B cell (primary cell): Measurements from ENCODE around the gene TNRC6C. TPM values are rescaled to one million over a fixed set of nuclear protein-coding genes. Genes with fewer than 3 reads are reported as not detected.
A peak's percentile ranks its signal among the peaks of the same experiment; 100 is the strongest.

ENCODE experiments used
- ATAC-seq: fragments of 200-7000 bp; cut with Tn5 transposase; one replicate; pipeline ENCODE4 v1.10.0; 2021; ENCODE audit warnings: low read depth, mild to moderate bottlenecking, moderate number of reproducible peaks, moderate library complexity
- CTCF ChIA-PET: fragments of 350-600 bp; sonication (Branson Sonifier 250); formaldehyde crosslinking; loops from one replicate; lab custom pipeline; 2021; ENCODE audit warnings: antibody characterized with exemption, inconsistent platforms; lab: Charles Lee
- POLR2A ChIA-PET: fragments of 350-600 bp; sonication (Branson Sonifier 250); formaldehyde crosslinking; loops from one replicate; lab custom pipeline; 2021; ENCODE audit warnings: antibody characterized with exemption; lab: Charles Lee
- DNase-seq: peaks from one replicate; pipeline ENCODE4 v3.0.0; 2013
- H2AFZ ChIP-seq: 2 replicates; pipeline ENCODE4 v1.6.1; 2012; ENCODE audit warnings: mild to moderate bottlenecking, low read depth, low read length; ENCODE audit not compliant: insufficient read depth, poor library complexity, severe bottlenecking
- H3K27ac ChIP-seq, 2 donors: 1 replicate in 1 of 2; 2 replicates in 1 of 2; pipeline ENCODE4 v1.5.1; 2012 to 2013; ENCODE audit warnings: low read length in 2 of 2, mild to moderate bottlenecking in 2 of 2, moderate library complexity in 1 of 2
- H3K27me3 ChIP-seq, 4 experiments: fragments of 200-600 bp in 1 of 4; sonication (generic) in 1 of 4; replicated peaks in 1 of 4; 1 replicate in 2 of 4; 2 replicates in 2 of 4; pipeline versions ENCODE4 v1.6.1 to v1.7.0; 2013 to 2016; ENCODE audit warnings: low read length in 3 of 4, mild to moderate bottlenecking in 2 of 4, mixed read lengths in 1 of 4, moderate library complexity in 1 of 4; ENCODE audit not compliant: insufficient read depth in 4 of 4, control insufficient read depth in 3 of 4; ENCODE audit errors: control extremely low read depth in 1 of 4
- H3K36me3 ChIP-seq, 2 experiments: replicated peaks in 1 of 2; 1 replicate in 1 of 2; 2 replicates in 1 of 2; pipeline versions ENCODE4 v1.6.1 to v1.7.1; 2013; ENCODE audit warnings: low read length in 1 of 2; ENCODE audit not compliant: insufficient read depth in 2 of 2, control insufficient read depth in 1 of 2; ENCODE audit errors: control extremely low read depth in 1 of 2, extremely low read depth in 1 of 2
- H3K4me1 ChIP-seq, 2 donors: fragments of 200-600 bp in 1 of 2; sonication (generic) in 1 of 2; 1 replicate in 1 of 2; 2 replicates in 1 of 2; pipeline versions ENCODE4 v1.5.1 to v1.6.1; 2013 to 2017; ENCODE audit warnings: low read length in 2 of 2; ENCODE audit not compliant: control insufficient read depth in 2 of 2, insufficient read depth in 2 of 2
- H3K4me2 ChIP-seq: replicated peaks from 2 replicates; pipeline ENCODE3; 2012; ENCODE audit warnings: mild to moderate bottlenecking, low read depth, low read length; ENCODE audit not compliant: poor library complexity, severe bottlenecking
- H3K4me3 ChIP-seq, 5 experiments: fragments of 200-600 bp in 1 of 5; sonication (generic) in 1 of 5; 1 replicate in 3 of 5; 2 replicates in 2 of 5; pipeline versions ENCODE4 v1.5.1 to v1.7.0; 2011 to 2016; ENCODE audit warnings: low read length in 4 of 5, mild to moderate bottlenecking in 4 of 5, low read depth in 2 of 5, control low read depth in 1 of 5, moderate library complexity in 1 of 5; ENCODE audit not compliant: insufficient read depth in 1 of 5; ENCODE audit errors: control extremely low read depth in 1 of 5, extremely low read depth in 1 of 5
- H3K79me2 ChIP-seq: fragments of 200-600 bp; sonication (generic); one replicate; pipeline ENCODE4 v1.6.0; 2016; ENCODE audit warnings: low read length; ENCODE audit not compliant: control insufficient read depth, insufficient read depth
- H3K9ac ChIP-seq: fragments of 200-600 bp; sonication (generic); 2 replicates; pipeline ENCODE4 v1.6.1; 2017; ENCODE audit warnings: mild to moderate bottlenecking, low read length, moderate library complexity
- H3K9me3 ChIP-seq, 3 donors: one replicate each; pipeline versions ENCODE4 v1.6.1 to v1.7.1; 2013; ENCODE audit warnings: low read length in 2 of 3; ENCODE audit not compliant: control insufficient read depth in 2 of 3, insufficient read depth in 1 of 3; ENCODE audit errors: control extremely low read depth in 1 of 3
- H4K20me1 ChIP-seq: 2 replicates; pipeline ENCODE4 v1.6.0; 2012; ENCODE audit warnings: mild to moderate bottlenecking, low read length; ENCODE audit not compliant: insufficient read depth, control insufficient read depth, poor library complexity, severe bottlenecking
- H3K27ac Mint-ChIP-seq: one replicate; pipeline ENCODE4 v1.8.0; 2021; ENCODE audit warnings: mixed read lengths
- H3K27me3 Mint-ChIP-seq: one replicate; pipeline ENCODE4 v1.8.0; 2021; ENCODE audit warnings: mixed read lengths
- H3K4me1 Mint-ChIP-seq: one replicate; pipeline ENCODE4 v1.8.0; 2021; ENCODE audit warnings: mixed read lengths
- H3K4me3 Mint-ChIP-seq: one replicate; pipeline ENCODE4 v1.8.0; 2021; ENCODE audit warnings: mixed read lengths
- H3K9me3 Mint-ChIP-seq: one replicate; pipeline ENCODE4 v1.8.0; 2022; ENCODE audit warnings: mixed read lengths; ENCODE audit not compliant: insufficient read depth
- EZH2 ChIP-seq: IDR thresholded peaks from 2 replicates; pipeline ENCODE4 v1.6.1; 2012; ENCODE audit warnings: borderline replicate concordance, low read depth, mild to moderate bottlenecking, moderate library complexity, low read length; ENCODE audit not compliant: insufficient read depth, poor library complexity, severe bottlenecking
- WGBS: methylation state at CpG from one replicate; pipeline ENCODE4 v1.1.5; 2013; ENCODE audit warnings: missing lambda C conversion rate; ENCODE audit not compliant: insufficient coverage; 5-methylcytosine and 5-hydroxymethylcytosine counted together
- intact Hi-C: fragments of 100-400 bp; cut with micrococcal nuclease; formaldehyde crosslinking; loops from one replicate; pipeline ENCODE4 v1.10.0; 2022
- polyA plus RNA-seq: library from polyadenylated mRNA; depleted of rRNA; stranded (reverse); fragments of >200 nt; gene quantifications from 2 replicates; pipeline ENCODE4 v1.2.3, GENCODE V29; 2012
- total RNA-seq, 2 donors: library from RNA; stranded (reverse); fragments of 120-200 nt in 1 of 2; gene quantifications; 1 replicate in 1 of 2; 2 replicates in 1 of 2; pipeline versions ENCODE4 v1.2.3 to v1.2.4, GENCODE V29; 2013 to 2022
- TF ChIP-seq, protein P1 (sequence below): fragments of 200-600 bp; IDR thresholded peaks from one replicate; pipeline ENCODE4 v1.8.0; 2022; ENCODE audit warnings: antibody characterized with exemption, mild to moderate bottlenecking

Gene TNRC6C
- total and polyA plus RNA-seq, 2 donors (not counting 1 experiment from before 2014, with no cell fraction given): 3.9 to 63.8 TPM

- peak overlapping the region; percentile 88 to 92 for H3K27ac ChIP-seq
- no peaks in the 10 kb centered on the region for H3K27me3 Mint-ChIP-seq
- peaks cover 76% of the 10 kb centered on the region for H4K20me1 ChIP-seq
- peaks cover 64 to 84% of the 10 kb centered on the region in 2 donors for H3K4me1 ChIP-seq
- DNase-seq: no peak
- no peak overlapping the region for H2AFZ ChIP-seq
- peak overlapping the region; percentile 91 for H3K9ac ChIP-seq
- ChIA-PET CTCF (interaction anchor here (1.0 to 14.1 kb wide), 8 partner anchors 9 to 116 kb away, joined by 5 to 357 read pairs (median 20); partner anchors contain the start of genes SYNGR2 and TK1), POLR2A (interaction anchor here (0.9 to 22.6 kb wide), 6 partner anchors 9 to 42 kb away, joined by 5 to 432 read pairs (median 10); partner anchors contain the start of gene SYNGR2)
- TF ChIP-seq EZH2: no peak
- TF ChIP-seq, protein P1, sequence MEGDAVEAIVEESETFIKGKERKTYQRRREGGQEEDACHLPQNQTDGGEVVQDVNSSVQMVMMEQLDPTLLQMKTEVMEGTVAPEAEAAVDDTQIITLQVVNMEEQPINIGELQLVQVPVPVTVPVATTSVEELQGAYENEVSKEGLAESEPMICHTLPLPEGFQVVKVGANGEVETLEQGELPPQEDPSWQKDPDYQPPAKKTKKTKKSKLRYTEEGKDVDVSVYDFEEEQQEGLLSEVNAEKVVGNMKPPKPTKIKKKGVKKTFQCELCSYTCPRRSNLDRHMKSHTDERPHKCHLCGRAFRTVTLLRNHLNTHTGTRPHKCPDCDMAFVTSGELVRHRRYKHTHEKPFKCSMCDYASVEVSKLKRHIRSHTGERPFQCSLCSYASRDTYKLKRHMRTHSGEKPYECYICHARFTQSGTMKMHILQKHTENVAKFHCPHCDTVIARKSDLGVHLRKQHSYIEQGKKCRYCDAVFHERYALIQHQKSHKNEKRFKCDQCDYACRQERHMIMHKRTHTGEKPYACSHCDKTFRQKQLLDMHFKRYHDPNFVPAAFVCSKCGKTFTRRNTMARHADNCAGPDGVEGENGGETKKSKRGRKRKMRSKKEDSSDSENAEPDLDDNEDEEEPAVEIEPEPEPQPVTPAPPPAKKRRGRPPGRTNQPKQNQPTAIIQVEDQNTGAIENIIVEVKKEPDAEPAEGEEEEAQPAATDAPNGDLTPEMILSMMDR: no peak
- no peaks in the 10 kb centered on the region for H3K27me3 ChIP-seq
- peaks cover 75% of the 10 kb centered on the region for H3K4me1 Mint-ChIP-seq
- whole genome bisulfite sequencing: 70% methylated on average over 22 of the region's 30 CpGs
- peak overlapping the region in 3 of 5 experiments; percentile 23 to 96 (median 85) for H3K4me3 ChIP-seq
- H3K4me3 Mint-ChIP-seq: peak overlapping the region; percentile 99
- ATAC-seq: no peak
- no peaks in the 10 kb centered on the region for H3K9me3 Mint-ChIP-seq
- H3K36me3 ChIP-seq: peaks cover 0 to 63% of the 10 kb centered on the region in 2 experiments
- peak overlapping the region; percentile 100 for H3K4me2 ChIP-seq
- peaks cover 64% of the 10 kb centered on the region for H3K79me2 ChIP-seq
- H3K27ac Mint-ChIP-seq: peak overlapping the region; percentile 95
- intact Hi-C loops: loop anchor here (2.0 to 10.0 kb wide), 5 partner anchors 13 to 1701 kb away; partner anchors contain the start of genes C17orf99, CBX4 and SYNGR2
- H3K9me3 ChIP-seq: no peaks in the 10 kb centered on the region
Measured at GRCh38 chr17:78133179-78133951, 174.9 kb downstream of the TNRC6C start.
